GM10248 (cell line): ENCODE data around the gene PCED1B.

ENCODE experiments used
- CTCF ChIA-PET: fragments of 300-600 bp; sonication (Branson Sonifier 250); formaldehyde crosslinking; extraction: SDS; loops from one replicate; lab custom pipeline; 2021; ENCODE audit warnings: antibody characterized with exemption; lab: Yijun Ruan, JAX
- POLR2A ChIA-PET: fragments of 350-650 bp; sonication (Branson Sonifier 250); formaldehyde crosslinking; extraction: SDS; loops from one replicate; lab custom pipeline; 2020; ENCODE audit warnings: antibody characterized with exemption; lab: Yijun Ruan, JAX
- DNase-seq: peaks from one replicate; pipeline ENCODE4 v3.0.0; 2012; ENCODE audit errors: extremely low spot score
- TF ChIP-seq, protein P1 (sequence below): IDR thresholded peaks from 2 replicates; pipeline ENCODE4 v1.5.1; 2012; ENCODE audit warnings: mild to moderate bottlenecking, low read depth; ENCODE audit errors: extremely low read depth, missing control alignments, control extremely low read depth

The PCED1B gene

GRCh38 chr12:47152095-47152494, 72.7 kb downstream of the PCED1B start:
- no peak for DNase-seq
- ChIA-PET POLR2A (no interaction called here), CTCF (no interaction called here)
- TF ChIP-seq, protein P1, sequence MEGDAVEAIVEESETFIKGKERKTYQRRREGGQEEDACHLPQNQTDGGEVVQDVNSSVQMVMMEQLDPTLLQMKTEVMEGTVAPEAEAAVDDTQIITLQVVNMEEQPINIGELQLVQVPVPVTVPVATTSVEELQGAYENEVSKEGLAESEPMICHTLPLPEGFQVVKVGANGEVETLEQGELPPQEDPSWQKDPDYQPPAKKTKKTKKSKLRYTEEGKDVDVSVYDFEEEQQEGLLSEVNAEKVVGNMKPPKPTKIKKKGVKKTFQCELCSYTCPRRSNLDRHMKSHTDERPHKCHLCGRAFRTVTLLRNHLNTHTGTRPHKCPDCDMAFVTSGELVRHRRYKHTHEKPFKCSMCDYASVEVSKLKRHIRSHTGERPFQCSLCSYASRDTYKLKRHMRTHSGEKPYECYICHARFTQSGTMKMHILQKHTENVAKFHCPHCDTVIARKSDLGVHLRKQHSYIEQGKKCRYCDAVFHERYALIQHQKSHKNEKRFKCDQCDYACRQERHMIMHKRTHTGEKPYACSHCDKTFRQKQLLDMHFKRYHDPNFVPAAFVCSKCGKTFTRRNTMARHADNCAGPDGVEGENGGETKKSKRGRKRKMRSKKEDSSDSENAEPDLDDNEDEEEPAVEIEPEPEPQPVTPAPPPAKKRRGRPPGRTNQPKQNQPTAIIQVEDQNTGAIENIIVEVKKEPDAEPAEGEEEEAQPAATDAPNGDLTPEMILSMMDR, result no peak

DNA sequence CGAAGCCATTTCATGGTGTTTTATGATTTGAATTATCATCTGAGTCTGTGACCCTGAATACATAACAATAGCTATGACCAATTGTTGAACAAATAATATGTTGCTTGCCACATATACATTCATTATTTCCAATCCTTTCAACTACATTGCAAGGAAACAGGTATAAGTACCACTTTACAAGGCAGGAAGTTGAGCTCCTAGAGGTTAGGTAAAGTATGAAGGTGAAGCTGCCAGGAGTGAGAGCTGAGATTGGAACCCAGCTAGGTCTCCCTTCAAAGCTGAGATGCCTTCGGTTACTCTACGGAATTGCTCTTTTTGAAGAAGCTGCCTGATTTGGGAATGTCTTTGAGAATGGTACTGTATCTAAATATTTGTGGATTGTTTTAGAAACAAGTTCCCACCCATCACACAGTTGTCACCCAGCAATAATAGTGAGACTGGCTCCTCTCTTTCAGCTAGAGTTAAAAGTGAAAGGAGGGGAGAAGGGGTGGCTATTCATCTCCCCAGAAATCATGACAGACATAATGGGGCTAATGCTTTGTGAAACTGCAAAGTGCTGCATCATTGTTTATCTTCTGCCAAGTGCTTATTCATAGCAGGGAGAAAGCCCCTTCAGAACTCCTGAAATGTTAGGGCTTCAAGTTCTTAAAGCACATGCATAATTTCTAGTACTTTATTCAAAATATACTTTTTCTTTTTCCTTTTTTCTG, 76.2 kb downstream of the PCED1B start:
- DNase-seq, result no peak
- ChIA-PET CTCF (interaction anchor here (3.0 kb wide), 1 partner anchor 11 kb away, joined by 9 read pairs; no protein-coding TSS in a partner anchor), POLR2A (no interaction called here)
- TF ChIP-seq, protein P1, result no peak

DNA sequence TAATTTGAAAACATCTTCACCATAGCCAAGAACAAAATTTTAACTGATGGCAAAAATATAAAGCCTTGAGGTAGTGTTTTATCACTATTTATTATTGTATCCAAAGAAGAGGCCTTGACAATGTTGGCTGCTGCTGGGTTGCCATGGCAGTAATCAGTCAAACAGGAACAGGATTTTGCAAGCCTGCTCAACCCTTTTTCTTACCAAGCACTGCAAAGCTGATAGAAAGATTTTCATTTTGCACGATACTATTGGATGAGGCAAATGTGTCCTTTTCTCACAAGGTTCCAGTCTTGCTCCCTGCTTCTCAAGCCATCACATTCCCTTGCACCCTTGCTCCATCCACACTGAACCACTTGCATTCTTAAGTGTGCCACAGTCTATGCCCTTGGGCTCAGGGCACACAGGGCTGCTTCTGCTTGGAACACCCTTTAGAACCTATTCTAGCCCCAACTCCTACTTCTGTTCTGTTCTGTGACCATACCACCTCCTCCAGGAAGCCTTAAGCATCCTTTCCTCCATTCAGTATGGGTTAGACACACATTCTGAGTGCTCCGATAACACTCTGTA, 76.8 kb downstream of the PCED1B start:
- TF ChIP-seq, protein P1, result no peak
- DNase-seq, result no peak
- CTCF ChIA-PET, result interaction anchor here (1.0 to 3.0 kb wide), 2 partner anchors 9 to 11 kb away, joined by 4 to 9 read pairs; no protein-coding TSS in a partner anchor
- POLR2A ChIA-PET, result no interaction called here

- DNase-seq, result no peak
- ChIA-PET POLR2A (no interaction called here), CTCF (no interaction called here)
- TF ChIP-seq, protein P1, result no peak
Observed at GRCh38 chr12:47158792-47159191, 79.4 kb downstream of the PCED1B start.

GRCh38 chr12:47159348-47159747, 79.9 kb downstream of the PCED1B start:
- TF ChIP-seq, protein P1, result no peak
- ChIA-PET CTCF (no interaction called here), POLR2A (no interaction called here)
- no peak for DNase-seq

DNA sequence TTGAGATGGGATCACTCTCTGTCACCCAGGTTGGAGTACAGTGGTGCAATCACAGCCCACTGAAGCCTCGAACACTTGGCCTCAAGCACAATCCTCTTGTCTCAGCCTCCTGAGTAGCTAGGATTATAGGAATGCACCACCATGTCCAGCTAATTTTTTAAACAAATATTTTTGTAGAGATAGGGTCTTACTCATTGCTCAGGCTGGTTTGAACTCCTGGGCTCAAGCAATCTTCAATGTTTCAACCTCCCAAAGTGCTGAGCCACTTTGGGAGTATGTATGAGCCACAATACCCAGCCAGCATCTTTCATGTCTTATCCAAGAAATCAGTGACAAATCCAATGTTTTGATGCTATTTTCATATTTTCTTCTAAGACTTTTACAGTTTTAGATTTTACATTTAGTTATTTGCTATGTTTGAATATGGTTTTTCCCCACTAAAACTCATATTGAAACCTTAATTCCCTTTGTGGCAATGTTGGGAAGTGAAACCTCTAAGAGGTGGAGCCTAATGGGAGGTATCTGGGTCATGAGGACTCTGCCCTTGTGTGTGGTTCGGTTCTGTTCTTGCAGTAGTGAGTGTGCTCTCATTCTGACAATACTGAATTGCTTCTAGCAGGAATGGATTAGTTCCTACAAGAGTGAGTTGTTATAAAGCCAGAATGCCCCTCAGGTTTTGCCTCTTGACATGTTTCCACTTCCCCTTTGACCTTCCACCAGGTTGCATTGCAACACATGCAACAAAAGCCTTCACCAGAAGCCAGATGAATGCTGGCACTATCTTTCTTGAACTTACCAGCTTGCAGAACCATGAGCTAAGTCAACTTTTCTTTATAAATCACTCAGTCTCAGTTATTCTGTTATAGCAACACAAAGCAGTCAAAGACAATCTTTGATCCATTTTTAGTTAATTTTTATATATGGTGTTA, 81.2 kb downstream of the PCED1B start:
- ChIA-PET POLR2A (no interaction called here), CTCF (no interaction called here)
- DNase-seq, result no peak
- TF ChIP-seq, protein P1, result no peak
